H9 (cell line): Measurements from ENCODE around the gene POU2AF1. TPM values are rescaled to one million over a fixed set of nuclear protein-coding genes. Genes with fewer than 3 reads are reported as not detected.

Experiments used
- DNase-seq: peaks from one replicate; pipeline ENCODE4 v3.0.0-alpha.2; 2017
- H2AFZ ChIP-seq: one replicate; pipeline ENCODE4 v1.6.1; 2013; ENCODE audit warnings: mild to moderate bottlenecking, low read length, control low read depth, moderate library complexity
- H2AK5ac ChIP-seq: 2 replicates; pipeline ENCODE4 v1.6.1; 2013; ENCODE audit warnings: low read length, control low read depth, mixed read lengths; ENCODE audit not compliant: insufficient read length
- H2BK120ac ChIP-seq: one replicate; pipeline ENCODE4 v1.6.1; 2013; ENCODE audit warnings: low read depth, mild to moderate bottlenecking, low read length, control low read depth, inconsistent platforms; ENCODE audit not compliant: poor library complexity, severe bottlenecking
- H2BK12ac ChIP-seq: 2 replicates; pipeline ENCODE4 v1.6.1; 2013; ENCODE audit warnings: low read length, control low read depth, mixed read lengths, low read depth; ENCODE audit not compliant: insufficient read length
- H2BK15ac ChIP-seq: 2 replicates; pipeline ENCODE4 v1.6.1; 2013; ENCODE audit warnings: low read depth, low read length, control low read depth
- H2BK20ac ChIP-seq: one replicate; pipeline ENCODE4 v1.6.1; 2013; ENCODE audit warnings: low read depth, mild to moderate bottlenecking, low read length, control low read depth, inconsistent platforms; ENCODE audit not compliant: poor library complexity, severe bottlenecking
- H2BK5ac ChIP-seq: 2 replicates; pipeline ENCODE4 v1.6.1; 2013; ENCODE audit warnings: low read length, control low read depth, mixed read lengths; ENCODE audit not compliant: insufficient read length
- H3K14ac ChIP-seq: 2 replicates; pipeline ENCODE4 v1.6.1; 2013; ENCODE audit warnings: low read length, control low read depth; ENCODE audit not compliant: insufficient read depth
- H3K18ac ChIP-seq: 2 replicates; pipeline ENCODE4 v1.6.1; 2013; ENCODE audit warnings: low read depth, mild to moderate bottlenecking, mixed read lengths, low read length, control low read depth; ENCODE audit not compliant: insufficient read length
- H3K23ac ChIP-seq: 2 replicates; pipeline ENCODE4 v1.6.1; 2013; ENCODE audit warnings: low read length, control low read depth, mixed read lengths, low read depth; ENCODE audit not compliant: insufficient read length
- H3K23me2 ChIP-seq: 2 replicates; pipeline ENCODE4 v1.6.1; 2013; ENCODE audit warnings: low read depth, mild to moderate bottlenecking, mixed read lengths, low read length, control low read depth; ENCODE audit not compliant: insufficient read length, poor library complexity, severe bottlenecking
- H3K27ac ChIP-seq: 2 replicates; pipeline ENCODE4 v1.5.1; 2013; ENCODE audit warnings: low read length, control low read depth, mixed read lengths, low read depth; ENCODE audit not compliant: insufficient read length
- H3K27me3 ChIP-seq: 2 replicates; pipeline ENCODE4 v1.6.1; 2013; ENCODE audit warnings: low read length, control low read depth, inconsistent platforms; ENCODE audit not compliant: insufficient read depth
- H3K4ac ChIP-seq: 2 replicates; pipeline ENCODE4 v1.6.1; 2013; ENCODE audit warnings: low read depth, mild to moderate bottlenecking, control low read depth, inconsistent platforms, low read length, moderate library complexity
- H3K4me1 ChIP-seq: 2 replicates; pipeline ENCODE4 v1.6.1; 2013; ENCODE audit warnings: low read length, control low read depth, inconsistent platforms; ENCODE audit not compliant: insufficient read depth
- H3K4me2 ChIP-seq: 2 replicates; pipeline ENCODE4 v1.6.1; 2013; ENCODE audit warnings: low read length, control low read depth, mixed read lengths; ENCODE audit not compliant: insufficient read length, insufficient read depth
- H3K56ac ChIP-seq: 2 replicates; pipeline ENCODE4 v1.6.1; 2013; ENCODE audit warnings: low read depth, mild to moderate bottlenecking, mixed read lengths, low read length, control low read depth; ENCODE audit not compliant: insufficient read length
- H3K79me1 ChIP-seq: 2 replicates; pipeline ENCODE4 v1.6.1; 2013; ENCODE audit warnings: low read depth, mild to moderate bottlenecking, moderate library complexity, low read length, control low read depth, inconsistent platforms; ENCODE audit not compliant: insufficient read depth, poor library complexity, severe bottlenecking
- H3K79me2 ChIP-seq: 2 replicates; pipeline ENCODE4 v1.6.1; 2013; ENCODE audit warnings: low read length, control low read depth, inconsistent platforms; ENCODE audit not compliant: insufficient read depth
- H3K9ac ChIP-seq: 2 replicates; pipeline ENCODE4 v1.6.1; 2013; ENCODE audit warnings: low read length, control low read depth, mixed read lengths; ENCODE audit not compliant: insufficient read length; ENCODE audit errors: extremely low read depth
- H3K9me3 ChIP-seq: one replicate; pipeline ENCODE4 v1.6.1; 2013; ENCODE audit warnings: low read depth, low read length, inconsistent platforms; ENCODE audit not compliant: control insufficient read depth
- H3T11ph ChIP-seq: one replicate; pipeline ENCODE4 v1.6.1; 2013; ENCODE audit warnings: mild to moderate bottlenecking, low read length, control low read depth, inconsistent platforms
- H4K20me1 ChIP-seq: one replicate; pipeline ENCODE4 v1.6.1; 2013; ENCODE audit not compliant: control insufficient read depth, insufficient read length, insufficient read depth
- H4K5ac ChIP-seq: 2 replicates; pipeline ENCODE4 v1.6.1; 2013; ENCODE audit warnings: low read depth, mild to moderate bottlenecking, mixed read lengths, low read length, control low read depth; ENCODE audit not compliant: insufficient read length
- H4K8ac ChIP-seq: replicated peaks from 2 replicates; pipeline ENCODE4 v1.6.1; 2013; ENCODE audit warnings: low read length, control low read depth, mixed read lengths, low read depth; ENCODE audit not compliant: insufficient read length
- H4K91ac ChIP-seq: 2 replicates; pipeline ENCODE4 v1.6.1; 2013; ENCODE audit warnings: low read depth, mild to moderate bottlenecking, moderate library complexity, mixed read lengths, low read length, control low read depth; ENCODE audit not compliant: insufficient read length
- H3K27ac Mint-ChIP-seq, 3 experiments: 2 replicates in 2 of 3; 3 replicates in 1 of 3; pipeline ENCODE4 v1.8.0; 2020 to 2021; ENCODE audit warnings: mixed read lengths in 3 of 3, mild to moderate bottlenecking in 1 of 3, moderate library complexity in 1 of 3
- H3K27me3 Mint-ChIP-seq: 2 replicates; pipeline ENCODE4 v1.8.0; 2021; ENCODE audit warnings: low read depth, mild to moderate bottlenecking, moderate library complexity, mixed read lengths
- H3K36me3 Mint-ChIP-seq, 3 experiments: 2 replicates in 2 of 3; 3 replicates in 1 of 3; pipeline ENCODE4 v1.8.0; 2020 to 2021; ENCODE audit warnings: low read depth in 3 of 3, mixed read lengths in 3 of 3; ENCODE audit not compliant: insufficient read depth in 1 of 3
- H3K4me1 Mint-ChIP-seq, 2 experiments: 2 replicates each; pipeline ENCODE4 v1.8.0; 2020; ENCODE audit warnings: mixed read lengths in 2 of 2
- H3K4me3 Mint-ChIP-seq, 2 experiments: 2 replicates in 1 of 2; 3 replicates in 1 of 2; pipeline ENCODE4 v1.8.0; 2020 to 2021; ENCODE audit warnings: mild to moderate bottlenecking in 2 of 2, mixed read lengths in 2 of 2, moderate library complexity in 1 of 2
- H3K9me3 Mint-ChIP-seq, 2 experiments: 2 replicates in 1 of 2; 3 replicates in 1 of 2; pipeline ENCODE4 v1.8.0; 2020; ENCODE audit warnings: mild to moderate bottlenecking in 2 of 2, mixed read lengths in 2 of 2, moderate library complexity in 1 of 2
- WGBS: extraction: QIAGEN DNeasy Blood & Tissue Kit; methylation state at CpG from one replicate; pipeline ENCODE4 v1.1.7; 2013; ENCODE audit warnings: missing lambda C conversion rate, low lambda C conversion rate, mixed read lengths; ENCODE audit not compliant: insufficient read length; ENCODE audit errors: extremely low coverage; 5-methylcytosine and 5-hydroxymethylcytosine counted together
- total RNA-seq: library from RNA; stranded (reverse); gene quantifications from 2 replicates; pipeline ENCODE4 v1.2.1, GENCODE V29; 2021
- TF ChIP-seq, protein P1 (sequence below): fragments of 200-600 bp; sonication (generic); conservative IDR thresholded peaks from 3 replicates; pipeline ENCODE4 v1.8.0; 2021; ENCODE audit warnings: antibody characterized with exemption, mild to moderate bottlenecking

Gene POU2AF1
- total RNA-seq, 1 experiment from 2014 or later, result not detected

- no peak overlapping the region for H3K27ac Mint-ChIP-seq
- no peak overlapping the region for H3K4ac ChIP-seq
- H3K18ac ChIP-seq, result no peak overlapping the region
- no peak overlapping the region for H2BK15ac ChIP-seq
- H4K8ac ChIP-seq, result no peak overlapping the region
- H3K9me3 ChIP-seq, result no peaks in the 10 kb centered on the region
- no peaks in the 10 kb centered on the region; the same call in 1 of the 2 replicates for H3K27me3 ChIP-seq
- H2AK5ac ChIP-seq, result no peak overlapping the region
- no peaks in the 10 kb centered on the region for H3K27me3 Mint-ChIP-seq
- H3K4me1 Mint-ChIP-seq, result peaks cover 4 to 5% of the 10 kb centered on the region in 2 experiments; a peak in 2 of 4 replicates
- no peak for DNase-seq
- H4K5ac ChIP-seq, result no peak overlapping the region
- H3K9ac ChIP-seq, result no peak overlapping the region
- no peak overlapping the region for H2BK12ac ChIP-seq
- no peaks in the 10 kb centered on the region for H4K20me1 ChIP-seq
- H3K23ac ChIP-seq, result no peak overlapping the region
- no peak overlapping the region for H3K4me3 Mint-ChIP-seq
- no peak overlapping the region for H2BK120ac ChIP-seq
- H3K4me1 ChIP-seq, result no peaks in the 10 kb centered on the region; the same call in 1 of the 2 replicates
- no peak overlapping the region for H3T11ph ChIP-seq
- H4K91ac ChIP-seq, result no peak overlapping the region
- TF ChIP-seq, protein P1, sequence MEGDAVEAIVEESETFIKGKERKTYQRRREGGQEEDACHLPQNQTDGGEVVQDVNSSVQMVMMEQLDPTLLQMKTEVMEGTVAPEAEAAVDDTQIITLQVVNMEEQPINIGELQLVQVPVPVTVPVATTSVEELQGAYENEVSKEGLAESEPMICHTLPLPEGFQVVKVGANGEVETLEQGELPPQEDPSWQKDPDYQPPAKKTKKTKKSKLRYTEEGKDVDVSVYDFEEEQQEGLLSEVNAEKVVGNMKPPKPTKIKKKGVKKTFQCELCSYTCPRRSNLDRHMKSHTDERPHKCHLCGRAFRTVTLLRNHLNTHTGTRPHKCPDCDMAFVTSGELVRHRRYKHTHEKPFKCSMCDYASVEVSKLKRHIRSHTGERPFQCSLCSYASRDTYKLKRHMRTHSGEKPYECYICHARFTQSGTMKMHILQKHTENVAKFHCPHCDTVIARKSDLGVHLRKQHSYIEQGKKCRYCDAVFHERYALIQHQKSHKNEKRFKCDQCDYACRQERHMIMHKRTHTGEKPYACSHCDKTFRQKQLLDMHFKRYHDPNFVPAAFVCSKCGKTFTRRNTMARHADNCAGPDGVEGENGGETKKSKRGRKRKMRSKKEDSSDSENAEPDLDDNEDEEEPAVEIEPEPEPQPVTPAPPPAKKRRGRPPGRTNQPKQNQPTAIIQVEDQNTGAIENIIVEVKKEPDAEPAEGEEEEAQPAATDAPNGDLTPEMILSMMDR, result no peak
- no peak overlapping the region for H3K56ac ChIP-seq
- H3K9me3 Mint-ChIP-seq, result no peaks in the 10 kb centered on the region; a peak in 1 of 5 replicates
- no peak overlapping the region for H3K27ac ChIP-seq
- H3K23me2 ChIP-seq, result no peaks in the 10 kb centered on the region
- no peak overlapping the region for H3K14ac ChIP-seq
- no peak overlapping the region for H2BK5ac ChIP-seq
- H3K79me1 ChIP-seq, result no peaks in the 10 kb centered on the region
- no peak overlapping the region for H3K4me2 ChIP-seq
- WGBS, result no CpG with 5 or more reads among the region's 3 CpGs
- H3K79me2 ChIP-seq, result no peaks in the 10 kb centered on the region
- H2BK20ac ChIP-seq, result no peak overlapping the region
- no peak overlapping the region for H2AFZ ChIP-seq
- H3K36me3 Mint-ChIP-seq, result no peaks in the 10 kb centered on the region
These were observed 30.9 kb downstream of the POU2AF1 start for GRCh38 chr11:111348147-111348546.
